GM23248 (cell line): Measurements from ENCODE around the gene PDGFD. TPM values are rescaled to one million over a fixed set of nuclear protein-coding genes. Genes with fewer than 3 reads are reported as not detected.

Experiments
- DNase-seq: peaks from one replicate; pipeline ENCODE4 v3.0.0-alpha.2; 2015
- H2AFZ ChIP-seq: fragments of 200-600 bp; sonication (generic); 2 replicates; pipeline ENCODE4 v1.6.1; 2016; ENCODE audit warnings: antibody characterized with exemption
- H3F3A ChIP-seq: fragments of 200-600 bp; sonication (generic); 2 replicates; pipeline ENCODE4 v1.6.1; 2016; ENCODE audit warnings: mild to moderate bottlenecking, antibody characterized with exemption, mixed run types; ENCODE audit not compliant: insufficient read depth
- H3K27ac ChIP-seq: fragments of 200-600 bp; sonication (generic); 2 replicates; pipeline ENCODE4 v1.5.1; 2016; ENCODE audit warnings: mild to moderate bottlenecking
- H3K27me3 ChIP-seq: fragments of 200-600 bp; sonication (generic); replicated peaks from 2 replicates; pipeline ENCODE4 v1.6.1; 2016; ENCODE audit warnings: mild to moderate bottlenecking; ENCODE audit not compliant: insufficient read depth
- H3K36me3 ChIP-seq: fragments of 200-600 bp; sonication (generic); 2 replicates; pipeline ENCODE4 v1.6.1; 2016; ENCODE audit warnings: low read depth, mild to moderate bottlenecking
- H3K4me1 ChIP-seq: fragments of 200-600 bp; sonication (generic); 2 replicates; pipeline ENCODE4 v1.6.1; 2016; ENCODE audit warnings: mild to moderate bottlenecking; ENCODE audit not compliant: insufficient read depth
- H3K4me2 ChIP-seq: fragments of 200-600 bp; sonication (generic); one replicate; pipeline ENCODE4 v1.6.1; 2016; ENCODE audit warnings: mild to moderate bottlenecking; ENCODE audit not compliant: unreplicated experiment
- H3K4me3 ChIP-seq: fragments of 200-600 bp; sonication (generic); 2 replicates; pipeline ENCODE4 v1.5.1; 2016; ENCODE audit warnings: mild to moderate bottlenecking
- H3K79me2 ChIP-seq: fragments of 200-600 bp; sonication (generic); 2 replicates; pipeline ENCODE4 v1.6.1; 2016; ENCODE audit warnings: mild to moderate bottlenecking; ENCODE audit not compliant: insufficient read depth
- H3K9ac ChIP-seq: fragments of 200-600 bp; sonication (generic); 2 replicates; pipeline ENCODE4 v1.6.1; 2016; ENCODE audit warnings: mild to moderate bottlenecking
- H3K9me2 ChIP-seq: fragments of 200-600 bp; sonication (generic); 2 replicates; pipeline ENCODE4 v1.6.1; 2016; ENCODE audit warnings: mixed run types, mild to moderate bottlenecking, moderate library complexity; ENCODE audit not compliant: insufficient read depth
- H3K9me3 ChIP-seq: fragments of 200-600 bp; sonication (generic); one replicate; pipeline ENCODE4 v1.6.1; 2017; ENCODE audit warnings: low read depth
- H4K20me1 ChIP-seq: fragments of 200-600 bp; sonication (generic); 2 replicates; pipeline ENCODE4 v1.6.0; 2016; ENCODE audit not compliant: insufficient read depth
- EZH2 ChIP-seq: fragments of 200-600 bp; sonication (generic); IDR thresholded peaks from 2 replicates; pipeline ENCODE4 v1.6.1; 2018; ENCODE audit warnings: antibody characterized with exemption, mild to moderate bottlenecking; ENCODE audit not compliant: insufficient read depth, poor library complexity, severe bottlenecking
- EZH2phosphoT487 ChIP-seq: fragments of 200-600 bp; sonication (generic); IDR thresholded peaks from 2 replicates; pipeline ENCODE4 v1.6.1; 2018; ENCODE audit warnings: antibody characterized with exemption, moderate library complexity, mild to moderate bottlenecking, low read depth; ENCODE audit not compliant: insufficient read depth
- WGBS, 2 experiments: methylation state at CpG; one replicate each; pipeline ENCODE4 v1.1.6; 2015 to 2017; ENCODE audit warnings: low lambda C conversion rate in 2 of 2, low coverage in 1 of 2; ENCODE audit errors: missing lambda C conversion rate in 2 of 2; 5-methylcytosine and 5-hydroxymethylcytosine counted together
- in situ Hi-C: fragments of 300-500 bp; cut with MboI; formaldehyde crosslinking; loops from 2 replicates; pipeline ENCODE4 v1.15.0; 2020
- polyA plus RNA-seq: library from polyadenylated mRNA; unstranded; fragments of >200 nt; fragmentation: Nextera tagmentation; extraction: Ambion mirVana; gene quantifications from 2 replicates; pipeline ENCODE4 v1.2.1, GENCODE V29; 2016
- total RNA-seq: library from RNA; depleted of rRNA; stranded (reverse); fragments of >200 nt; shearing (Covaris generic); gene quantifications from 2 replicates; pipeline ENCODE4 v1.2.3, GENCODE V29; 2014

Gene PDGFD
- total and polyA plus RNA-seq, 2 experiments from 2014 or later: 0.81 to 1.3 TPM

- no peaks in the 10 kb centered on the region for H3K9me3 ChIP-seq
- no peak overlapping the region for H2AFZ ChIP-seq
- H3K9ac ChIP-seq: no peak overlapping the region
- no peaks in the 10 kb centered on the region for H4K20me1 ChIP-seq
- H3K27me3 ChIP-seq: no peaks in the 10 kb centered on the region
- no peaks in the 10 kb centered on the region for H3K9me2 ChIP-seq
- in situ Hi-C loops: no loop called here
- no peaks in the 10 kb centered on the region for H3K4me1 ChIP-seq
- no peaks in the 10 kb centered on the region for H3F3A ChIP-seq
- no peak overlapping the region for H3K4me2 ChIP-seq
- no peak overlapping the region for H3K4me3 ChIP-seq
- H3K79me2 ChIP-seq: no peaks in the 10 kb centered on the region
- TF ChIP-seq EZH2phosphoT487 (no peak), EZH2 (no peak)
- WGBS, 2 experiments: 72 to 73% methylated on average over 1 of the region's 1 CpG
- H3K36me3 ChIP-seq: no peaks in the 10 kb centered on the region
- DNase-seq: no peak
- no peak overlapping the region for H3K27ac ChIP-seq
Observed at GRCh38 chr11:104155375-104155774, 8.6 kb downstream of the PDGFD start.

GRCh38 chr11:104154296-104154695 is 9.7 kb downstream of the PDGFD start:
- H3K27me3 ChIP-seq: no peaks in the 10 kb centered on the region
- no peaks in the 10 kb centered on the region for H3K36me3 ChIP-seq
- no peaks in the 10 kb centered on the region for H3K9me3 ChIP-seq
- no peak overlapping the region for H3K27ac ChIP-seq
- H3K4me1 ChIP-seq: no peaks in the 10 kb centered on the region
- no peaks in the 10 kb centered on the region for H3K9me2 ChIP-seq
- TF ChIP-seq EZH2phosphoT487 (no peak), EZH2 (no peak)
- DNase-seq: no peak
- WGBS, 2 experiments: 87 to 89% methylated on average over 7 of the region's 7 CpGs
- no peak overlapping the region for H3K4me3 ChIP-seq
- H3K9ac ChIP-seq: no peak overlapping the region
- no peaks in the 10 kb centered on the region for H3K79me2 ChIP-seq
- no peaks in the 10 kb centered on the region for H4K20me1 ChIP-seq
- no peak overlapping the region for H3K4me2 ChIP-seq
- no peak overlapping the region for H2AFZ ChIP-seq
- in situ Hi-C loops: no loop called here
- no peaks in the 10 kb centered on the region for H3F3A ChIP-seq

GRCh38 chr11:104152941-104153505 is 10.9 kb downstream of the PDGFD start:
- Histone ChIP-seq H3K9me2 (no peaks in the 10 kb centered on the region), H3F3A (no peaks in the 10 kb centered on the region), H2AFZ (no peak overlapping the region), H3K9me3 (no peaks in the 10 kb centered on the region), H3K4me3 (no peak overlapping the region), H3K9ac (no peak overlapping the region), H4K20me1 (no peaks in the 10 kb centered on the region), H3K4me2 (no peak overlapping the region), H3K4me1 (peaks cover 7% of the 10 kb centered on the region; the same call in 1 of the 2 replicates), H3K79me2 (no peaks in the 10 kb centered on the region), H3K36me3 (no peaks in the 10 kb centered on the region), H3K27me3 (no peaks in the 10 kb centered on the region), H3K27ac (no peak overlapping the region)
- no peak for DNase-seq
- TF ChIP-seq EZH2: no peak
- no peak for TF ChIP-seq EZH2phosphoT487
- in situ Hi-C loops: no loop called here

GRCh38 chr11:104151404-104152204 is 12.3 kb downstream of the PDGFD start:
- in situ Hi-C loops: no loop called here
- H3K9me3 ChIP-seq: no peaks in the 10 kb centered on the region
- H2AFZ ChIP-seq: no peak overlapping the region
- H3K79me2 ChIP-seq: no peaks in the 10 kb centered on the region
- H3K4me2 ChIP-seq: no peak overlapping the region
- 64 to 66% methylated on average over 8 of the region's 8 CpGs for WGBS, 2 experiments
- H3K27me3 ChIP-seq: no peaks in the 10 kb centered on the region
- peaks cover 14% of the 10 kb centered on the region for H3K4me1 ChIP-seq
- H4K20me1 ChIP-seq: no peaks in the 10 kb centered on the region
- no peak overlapping the region for H3K27ac ChIP-seq
- no peak overlapping the region for H3K9ac ChIP-seq
- H3K9me2 ChIP-seq: no peaks in the 10 kb centered on the region
- H3K4me3 ChIP-seq: no peak overlapping the region
- H3K36me3 ChIP-seq: no peaks in the 10 kb centered on the region
- TF ChIP-seq EZH2: no peak
- no peak for TF ChIP-seq EZH2phosphoT487
- DNase-seq: peak; percentile 37
- no peaks in the 10 kb centered on the region for H3F3A ChIP-seq
